GM12872 (cell line): ENCODE data around the gene GRIA4.

Experiments
- CTCF ChIP-seq: IDR thresholded peaks from 3 replicates; pipeline ENCODE4 v1.5.1; 2011; ENCODE audit warnings: low read depth, mild to moderate bottlenecking, low read length, moderate library complexity; ENCODE audit not compliant: insufficient read depth

GRIA4 gene

DNA sequence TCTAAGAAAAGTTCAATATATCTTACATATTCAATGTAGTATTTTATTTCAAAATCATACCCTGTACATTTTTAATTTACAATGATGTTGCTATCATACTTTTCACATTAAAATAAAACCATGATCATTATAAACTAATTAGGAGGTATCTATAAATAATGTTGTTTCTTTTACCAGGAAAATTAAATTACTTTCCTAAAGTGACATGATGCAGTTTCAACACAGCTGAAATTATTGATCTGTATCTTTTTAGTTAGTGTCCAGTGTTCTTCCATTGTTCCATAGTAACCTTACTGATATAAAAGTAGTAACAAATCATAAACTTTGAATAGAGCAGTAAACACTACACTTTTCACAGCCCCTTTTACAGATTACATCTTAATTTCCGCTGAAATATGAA is 29.7 kb downstream of the GRIA4 start:
- no peak for TF ChIP-seq CTCF

DNA sequence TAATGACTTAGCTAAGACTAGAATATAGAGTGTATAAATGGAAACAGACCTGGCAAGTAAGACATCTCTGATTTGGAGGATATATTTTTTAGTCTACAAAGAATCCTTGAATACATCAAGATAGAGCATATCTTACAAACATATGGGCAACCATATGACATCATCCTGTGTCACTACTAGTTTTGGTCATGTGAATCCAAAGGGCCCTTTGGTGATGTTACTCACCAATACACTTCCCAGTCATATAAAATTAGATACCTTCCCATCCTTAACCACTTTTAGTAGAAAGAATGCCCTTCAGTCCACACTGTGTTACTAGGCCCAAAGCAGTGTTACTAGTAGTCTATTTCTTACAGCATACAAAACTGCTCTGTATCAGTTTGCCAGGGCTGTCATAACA is 31.6 kb downstream of the GRIA4 start:
- TF ChIP-seq CTCF = no peak

- no peak for TF ChIP-seq CTCF
Measured at GRCh38 chr11:105642870-105643269, 33.0 kb downstream of the GRIA4 start.

DNA sequence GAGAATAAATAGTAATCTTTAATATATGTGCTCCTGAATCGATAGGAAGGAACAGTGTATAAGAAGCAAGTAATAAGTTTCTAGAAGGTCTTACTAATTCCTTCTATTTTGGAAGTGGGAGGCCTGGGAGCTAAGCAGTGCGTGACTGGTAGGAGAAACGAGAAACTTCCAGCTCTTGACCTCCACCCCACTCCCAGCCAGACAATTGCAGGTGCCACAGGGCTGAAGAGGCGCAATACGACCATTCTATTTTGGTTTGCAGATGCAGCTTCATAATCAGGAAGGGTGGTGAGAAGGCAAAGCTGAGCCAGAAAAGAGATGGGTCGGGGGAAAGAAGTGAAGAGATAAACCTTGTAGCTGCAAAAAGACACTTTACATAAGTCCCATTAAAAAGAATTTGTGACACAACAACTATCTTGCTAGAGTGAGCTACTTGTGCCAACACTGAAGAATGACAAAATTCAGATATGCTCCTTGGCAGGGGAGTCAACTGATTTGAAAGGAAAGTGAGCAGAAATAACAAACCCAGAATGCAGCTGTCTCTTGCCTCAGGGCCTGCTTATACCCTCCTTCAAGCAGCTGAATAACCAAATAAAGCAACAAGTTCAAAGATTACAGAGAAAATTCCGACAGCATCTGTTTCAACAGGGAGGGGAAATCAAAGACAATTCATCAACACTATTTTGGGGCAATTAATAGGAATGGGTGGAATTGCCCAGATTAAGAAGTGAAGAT is 35.1 kb downstream of the GRIA4 start:
- TF ChIP-seq CTCF = no peak

DNA sequence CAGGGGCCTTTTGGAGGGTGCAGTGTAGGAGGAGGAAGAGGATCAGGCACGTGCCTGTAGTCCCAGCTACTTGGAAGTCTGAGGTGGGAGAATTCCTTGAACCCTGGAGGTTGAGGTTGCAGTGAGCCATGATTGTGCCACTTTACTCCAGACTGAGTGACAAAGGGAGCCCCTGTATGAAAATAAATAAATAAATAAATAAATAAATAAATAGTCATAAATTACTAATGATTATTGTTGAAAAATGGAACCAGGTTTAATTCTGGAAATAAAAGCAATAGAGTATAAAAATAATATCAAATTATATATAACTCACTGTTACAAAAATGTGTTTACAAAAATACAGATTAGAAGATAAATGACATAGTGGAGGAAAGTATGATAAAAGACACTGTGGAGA is 37.9 kb downstream of the GRIA4 start:
- no peak for TF ChIP-seq CTCF

DNA sequence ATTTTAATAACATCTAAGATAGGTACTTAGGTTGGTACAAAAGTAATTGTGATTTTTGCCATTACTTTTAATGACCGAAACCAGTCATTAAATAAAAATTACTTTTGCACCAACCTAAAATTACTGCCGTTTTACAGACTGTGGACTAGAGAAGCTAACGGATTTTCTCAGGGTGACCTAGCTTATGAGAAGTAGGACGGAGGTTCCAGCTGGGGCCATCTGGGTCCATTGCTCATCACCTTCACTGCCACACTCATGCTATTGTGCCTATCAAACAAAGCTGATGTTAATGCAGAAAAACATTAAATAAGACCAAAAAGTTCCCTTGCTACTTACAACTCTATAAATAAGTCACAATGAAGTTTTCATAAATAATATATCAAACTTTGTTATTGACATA is 38.9 kb downstream of the GRIA4 start:
- TF ChIP-seq CTCF = no peak

GRCh38 chr11:105665281-105665680 is 55.4 kb downstream of the GRIA4 start:
- no peak for TF ChIP-seq CTCF
